K562 (cell line): ENCODE data around the gene TIGD1. TPM values are rescaled to one million over a fixed set of nuclear protein-coding genes. Genes with fewer than 3 reads are reported as not detected.

Experiments
- ATAC-seq: fragments of 200-7000 bp; cut with Tn5 transposase; 3 replicates; pipeline ENCODE4 v1.9.1; 2020; ENCODE audit warnings: moderate library complexity
- BruUV-seq: library from RNA; stranded (reverse); fragments of 400-500 nt; replicated peaks from 2 replicates; lab custom pipeline; 2021; lab: Mats Ljungman, UMichigan
- CTCF ChIA-PET: fragments of 300-600 bp; formaldehyde crosslinking; extraction: SDS; loops from one replicate; lab custom pipeline; 2021; ENCODE audit warnings: low intra/inter-chr PET ratio; lab: Yijun Ruan, JAX
- POLR2A ChIA-PET: fragments of 300-600, 350-650 bp; sonication (Branson Sonifier 250); formaldehyde crosslinking; extraction: SDS; loops from one replicate; lab custom pipeline; 2021; ENCODE audit warnings: antibody characterized with exemption, inconsistent platforms; lab: Yijun Ruan, JAX
- DNase-seq, 4 experiments: peaks; one replicate each; pipeline versions ENCODE4 v3.0.0 to v3.0.0-alpha.2; 2011 to 2018; ENCODE audit warnings: low spot score in 3 of 4, mixed read lengths in 3 of 4; ENCODE audit errors: extremely low read depth in 1 of 4
- FAIRE-seq: peaks from 2 replicates; lab custom pipeline; 2011; peaks lifted over from hg19 to GRCh38; lab: Jason Lieb, UNC
- H2AFZ ChIP-seq: 2 replicates; pipeline ENCODE4 v1.6.0; 2011; ENCODE audit warnings: low read depth, low read length, control low read depth, inconsistent platforms
- H3K27ac ChIP-seq: fragments of 200-600 bp; 3 replicates; pipeline ENCODE4 v1.8.0; 2011; ENCODE audit warnings: low read depth, mild to moderate bottlenecking, control low read depth, inconsistent platforms, low read length, moderate library complexity, mixed read lengths; ENCODE audit errors: extremely low read depth
- H3K27me3 ChIP-seq, 2 experiments: fragments of 300-600 bp in 1 of 2; 2 replicates in 1 of 2; 3 replicates in 1 of 2; pipeline versions ENCODE4 v1.6.0 to v1.8.0; 2011; ENCODE audit warnings: inconsistent platforms in 2 of 2, low read length in 2 of 2, mild to moderate bottlenecking in 1 of 2, mixed read lengths in 1 of 2, moderate library complexity in 1 of 2; ENCODE audit not compliant: control insufficient read depth in 2 of 2, insufficient read depth in 2 of 2
- H3K36me3 ChIP-seq: fragments of 300-600 bp; 3 replicates; pipeline ENCODE4 v1.8.0; 2011; ENCODE audit warnings: mild to moderate bottlenecking, low read length, inconsistent platforms; ENCODE audit not compliant: control insufficient read depth, insufficient read depth
- H3K4me1 ChIP-seq, 2 experiments: fragments of 200-600 bp in 1 of 2; replicated peaks in 1 of 2; 2 replicates in 1 of 2; 3 replicates in 1 of 2; pipeline versions ENCODE4 v1.5.1 to v1.8.0; 2011; ENCODE audit warnings: inconsistent platforms in 2 of 2, low read length in 2 of 2, mild to moderate bottlenecking in 1 of 2, mixed read lengths in 1 of 2, moderate library complexity in 1 of 2; ENCODE audit not compliant: control insufficient read depth in 2 of 2, insufficient read depth in 2 of 2
- H3K4me2 ChIP-seq: 2 replicates; pipeline ENCODE4 v1.6.1; 2011; ENCODE audit warnings: low read length, control low read depth, inconsistent platforms, mixed read lengths; ENCODE audit not compliant: insufficient read depth
- H3K4me3 ChIP-seq: fragments of 200-600 bp; sonication (generic), shearing (Covaris generic); 2 replicates; pipeline ENCODE4 v1.5.1; 2016; ENCODE audit warnings: control low read depth, inconsistent platforms
- H3K79me2 ChIP-seq: fragments of 200-600 bp; 3 replicates; pipeline ENCODE4 v1.8.0; 2011; ENCODE audit warnings: low read length, inconsistent platforms; ENCODE audit not compliant: control insufficient read depth, insufficient read depth
- H3K9ac ChIP-seq, 2 experiments: 2 replicates each; pipeline versions ENCODE4 v1.6.0 to v1.6.1; 2011; ENCODE audit warnings: low read depth in 2 of 2, low read length in 2 of 2, control low read depth in 1 of 2, inconsistent platforms in 1 of 2, mild to moderate bottlenecking in 1 of 2, mixed read lengths in 1 of 2; ENCODE audit not compliant: insufficient read depth in 1 of 2
- H3K9me1 ChIP-seq: one replicate; pipeline ENCODE4 v1.6.0; 2011; ENCODE audit warnings: inconsistent platforms, mild to moderate bottlenecking, low read length, moderate library complexity; ENCODE audit not compliant: control insufficient read depth, insufficient read depth
- H3K9me3 ChIP-seq: replicated peaks from 2 replicates; pipeline ENCODE4 v1.5.1; 2011; ENCODE audit warnings: low read depth, low read length, inconsistent platforms; ENCODE audit not compliant: control insufficient read depth, insufficient read depth
- H4K20me1 ChIP-seq: replicated peaks from 2 replicates; pipeline ENCODE4 v1.6.1; 2011; ENCODE audit warnings: low read length, inconsistent platforms, mixed read lengths; ENCODE audit not compliant: control insufficient read depth, insufficient read depth
- E2F3 ChIP-seq: fragments of 250-450 bp; sonication (Bioruptor Pico); IDR thresholded peaks from 2 replicates; pipeline ENCODE4 v1.4.0; 2020; ENCODE audit warnings: mild to moderate bottlenecking
- RBFOX2 ChIP-seq: fragments of 200-400 bp; formaldehyde crosslinking; IDR thresholded peaks from 2 replicates; pipeline ENCODE4 v1.6.1; 2017; ENCODE audit warnings: low read depth, mild to moderate bottlenecking, low read length, moderate library complexity
- ZNF318 ChIP-seq, 2 experiments: fragments of 450-650 bp; IDR thresholded peaks; 2 replicates each; pipeline ENCODE4 v1.6.1; 2016; ENCODE audit warnings: mild to moderate bottlenecking in 2 of 2, borderline replicate concordance in 1 of 2, low read depth in 1 of 2, moderate library complexity in 1 of 2
- ZNF384 ChIP-seq: IDR thresholded peaks from 2 replicates; pipeline ENCODE4 v1.6.1; 2012; ENCODE audit warnings: low read depth, low read length, improper control_type of control experiment
- ZNF75A ChIP-seq: fragments of 450-650 bp; formaldehyde crosslinking; IDR thresholded peaks from 2 replicates; pipeline ENCODE4 v1.4.0; 2020; ENCODE audit warnings: mild to moderate bottlenecking
- ZNF76 ChIP-seq: fragments of 250-450 bp; sonication (Bioruptor Pico); IDR thresholded peaks from 2 replicates; pipeline ENCODE4 v1.4.0; 2020; ENCODE audit warnings: mild to moderate bottlenecking, moderate library complexity, borderline replicate concordance
- WGBS: fragments of 100-300 bp; shearing (Covaris generic); methylation state at CpG from one replicate; pipeline ENCODE4 v1.1.6; 2016; ENCODE audit warnings: low coverage, mixed read lengths; ENCODE audit not compliant: insufficient coverage; ENCODE audit errors: missing lambda C conversion rate; 5-methylcytosine and 5-hydroxymethylcytosine counted together
- in situ Hi-C: fragments of 300-500 bp; cut with MboI; formaldehyde crosslinking; loops from 4 replicates; pipeline ENCODE4 v1.15.0; 2018; ENCODE audit warnings: inconsistent platforms, mixed read lengths
- intact Hi-C: fragments of 100-400 bp; cut with micrococcal nuclease; formaldehyde crosslinking; loops from 2 replicates; pipeline ENCODE4 v1.14.2; 2022
- polyA plus RNA-seq, 8 experiments: library from polyadenylated mRNA; depleted of rRNA in 4 of 8; stranded (reverse) in 5 of 8; unstranded in 3 of 8; fragments of >200 nt; fragmentation: Nextera tagmentation in 2 of 8; fragmentation: Illumina TruSeq in 1 of 8; extraction: Ambion mirVana in 2 of 8; extraction: Trizol in 1 of 8; gene quantifications; 2 replicates each; pipeline versions ENCODE4 v1.2.1 to v1.2.3, GENCODE V29; 2011 to 2014; ENCODE audit warnings: inconsistent platforms in 1 of 8, missing spikeins in 1 of 8
- total RNA-seq, 7 experiments: library from RNA; depleted of rRNA in 6 of 7; stranded (reverse); fragments of >200 nt in 6 of 7; fragmentation: Illumina TruSeq in 2 of 7; extraction: Trizol in 2 of 7; gene quantifications; 2 replicates each; pipeline versions ENCODE4 v1.2.1 to v1.2.3, GENCODE V29; 2011 to 2021; ENCODE audit warnings: low replicate concordance in 1 of 7

Gene TIGD1
- total and polyA plus RNA-seq, 9 of the 15 experiments (the other 6 are each of a cell fraction or from before 2014, with no cell fraction given), result 2.0 to 10.1 (median 6.6) TPM

GRCh38 chr2:232574674-232575403 lies 24.5 kb upstream of the TIGD1 start:
- DNase-seq (no peak), ATAC-seq (no peak), FAIRE-seq (no peak)
- Histone ChIP-seq H3K27ac (no peak overlapping the region), H3K9ac (no peak overlapping the region), H3K27me3 (no peaks in the 10 kb centered on the region), H2AFZ (no peak overlapping the region), H3K9me3 (no peaks in the 10 kb centered on the region), H3K9me1 (no peaks in the 10 kb centered on the region), H3K4me3 (no peak overlapping the region), H3K36me3 (peaks cover 27% of the 10 kb centered on the region; the same call in 2 of the 3 replicates), H3K79me2 (no peaks in the 10 kb centered on the region), H4K20me1 (no peaks in the 10 kb centered on the region)
- intact Hi-C loops (no loop called here), in situ Hi-C loops (no loop called here)
- no TSS peak for BruUV-seq
- POLR2A ChIA-PET, result no interaction called here
- CTCF ChIA-PET, result no interaction called here
- WGBS, result 85% methylated on average over 5 of the region's 5 CpGs
- TF ChIP-seq ZNF76 (CRISPR knock-in tag) (no peak), ZNF384 (no peak), ZNF75A (no peak), RBFOX2 (no peak)
- TF ChIP-seq, all 486 proteins: peak for 0
- no peak overlapping the region for H3K4me2 ChIP-seq
- no peaks in the 10 kb centered on the region for H3K4me1 ChIP-seq

GRCh38 chr2:232573771-232574435 lies 23.5 kb upstream of the TIGD1 start:
- no peak overlapping the region for H2AFZ ChIP-seq
- no peaks in the 10 kb centered on the region for H3K4me1 ChIP-seq
- BruUV-seq, result no TSS peak
- no peaks in the 10 kb centered on the region for H3K79me2 ChIP-seq
- intact Hi-C loops (no loop called here), in situ Hi-C loops (no loop called here)
- H3K4me2 ChIP-seq, result no peak overlapping the region
- no peaks in the 10 kb centered on the region for H3K9me1 ChIP-seq
- peaks cover 37% of the 10 kb centered on the region; the same call in 2 of the 3 replicates for H3K36me3 ChIP-seq
- H3K4me3 ChIP-seq, result no peak overlapping the region
- no peaks in the 10 kb centered on the region for H3K27me3 ChIP-seq
- ChIA-PET CTCF (no interaction called here), POLR2A (no interaction called here)
- WGBS, result 94% methylated on average over 7 of the region's 8 CpGs
- DNase-seq (no peak), ATAC-seq (no peak), FAIRE-seq (no peak)
- H3K27ac ChIP-seq, result no peak overlapping the region
- H3K9me3 ChIP-seq, result no peaks in the 10 kb centered on the region
- no peaks in the 10 kb centered on the region for H4K20me1 ChIP-seq
- no peak overlapping the region for H3K9ac ChIP-seq
- TF ChIP-seq ZNF318 (IDR thresholded peaks at IDR 0.05; ENCODE audit: borderline replicate concordance in 1 of 2, low read depth in 1 of 2), result no peak
- no peak for TF ChIP-seq E2F3 (CRISPR knock-in tag)
